Right renal cortex interstitium (tissue), 3 donors: ENCODE measurements around the gene BMP5. TPM values are rescaled to one million over a fixed set of nuclear protein-coding genes. Genes with fewer than 3 reads are reported as not detected.

ENCODE experiments used
- DNase-seq, 3 donors: peaks; one replicate each; pipeline ENCODE4 v3.0.0-alpha.2; 2013; ENCODE audit warnings: low read depth in 3 of 3, low spot score in 2 of 3
- polyA plus RNA-seq, 3 donors: library from polyadenylated mRNA; unstranded; fragments of 120-200 nt; gene quantifications; one replicate each; pipeline ENCODE4 v1.2.1, GENCODE V29; 2013; ENCODE audit not compliant: insufficient read length in 3 of 3

Gene BMP5
- polyA plus RNA-seq, 3 donors: 2.7 to 3.4 (median 2.9) TPM

- no peak for DNase-seq
Observed at GRCh38 chr6:55734256-55734655, 141.1 kb downstream of the BMP5 start.

- DNase-seq: no peak
Observed at GRCh38 chr6:55729665-55730064, 145.7 kb downstream of the BMP5 start.

DNA sequence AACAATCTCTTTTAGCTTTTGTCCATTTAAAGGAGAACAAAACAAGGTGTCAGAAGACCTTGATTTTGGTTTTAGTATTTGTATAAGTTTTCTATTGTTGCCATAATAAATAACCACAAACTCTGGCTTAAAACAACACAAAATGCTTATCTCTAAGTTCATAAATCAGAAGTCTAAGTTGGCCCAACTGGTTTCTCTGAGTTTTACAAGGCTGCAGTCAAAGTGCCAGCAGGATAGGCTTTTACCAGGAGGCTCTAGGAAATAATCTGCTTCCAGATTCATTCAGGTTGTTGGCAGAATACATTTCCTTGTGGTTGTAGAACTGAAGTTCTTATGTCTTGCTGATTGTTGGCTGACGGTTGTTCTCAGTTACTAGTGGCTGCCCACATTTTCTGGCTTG is 149.2 kb downstream of the BMP5 start:
- no peak for DNase-seq

GRCh38 chr6:55714831-55715230 is 160.6 kb downstream of the BMP5 start:
- no peak for DNase-seq

DNA sequence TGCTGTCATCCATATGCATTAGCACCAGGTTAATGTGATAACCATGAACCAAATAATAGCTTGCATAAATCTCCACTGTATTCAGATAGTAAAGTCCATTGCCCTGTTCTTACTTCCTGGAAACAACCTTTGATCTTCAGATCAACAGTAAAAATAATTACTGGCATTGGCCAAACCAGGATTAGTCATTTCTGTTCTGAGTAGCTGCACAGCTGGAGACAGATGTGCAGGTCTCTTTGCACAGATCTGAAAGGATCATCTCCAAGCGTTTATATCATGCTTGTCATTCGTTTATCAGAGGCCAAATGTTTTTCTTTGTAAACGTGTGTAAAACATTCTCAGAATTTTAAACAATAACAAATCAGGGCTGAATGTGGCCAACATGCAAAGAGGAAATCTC is 162.0 kb downstream of the BMP5 start:
- DNase-seq: peak in 1 of 3 donors; percentile 18

DNA sequence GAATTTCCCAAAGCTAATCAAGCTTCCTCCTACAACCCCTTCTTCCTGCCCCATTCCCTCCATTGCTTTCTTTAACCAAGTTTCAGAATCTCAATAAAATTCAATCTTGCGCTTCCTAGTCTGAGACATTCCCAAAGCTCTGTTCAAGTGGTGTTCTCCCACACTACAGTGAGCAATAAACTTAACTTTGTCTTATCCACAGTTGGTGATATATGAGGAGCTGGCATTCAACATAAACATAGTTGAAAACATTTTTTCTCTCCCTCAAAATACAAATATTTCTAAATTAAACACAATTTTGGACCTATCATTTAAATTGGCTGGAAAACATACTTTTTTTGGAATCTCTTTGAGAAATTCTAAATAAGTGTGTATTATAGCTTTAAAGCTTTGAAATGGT is 166.7 kb downstream of the BMP5 start:
- no peak for DNase-seq

DNA sequence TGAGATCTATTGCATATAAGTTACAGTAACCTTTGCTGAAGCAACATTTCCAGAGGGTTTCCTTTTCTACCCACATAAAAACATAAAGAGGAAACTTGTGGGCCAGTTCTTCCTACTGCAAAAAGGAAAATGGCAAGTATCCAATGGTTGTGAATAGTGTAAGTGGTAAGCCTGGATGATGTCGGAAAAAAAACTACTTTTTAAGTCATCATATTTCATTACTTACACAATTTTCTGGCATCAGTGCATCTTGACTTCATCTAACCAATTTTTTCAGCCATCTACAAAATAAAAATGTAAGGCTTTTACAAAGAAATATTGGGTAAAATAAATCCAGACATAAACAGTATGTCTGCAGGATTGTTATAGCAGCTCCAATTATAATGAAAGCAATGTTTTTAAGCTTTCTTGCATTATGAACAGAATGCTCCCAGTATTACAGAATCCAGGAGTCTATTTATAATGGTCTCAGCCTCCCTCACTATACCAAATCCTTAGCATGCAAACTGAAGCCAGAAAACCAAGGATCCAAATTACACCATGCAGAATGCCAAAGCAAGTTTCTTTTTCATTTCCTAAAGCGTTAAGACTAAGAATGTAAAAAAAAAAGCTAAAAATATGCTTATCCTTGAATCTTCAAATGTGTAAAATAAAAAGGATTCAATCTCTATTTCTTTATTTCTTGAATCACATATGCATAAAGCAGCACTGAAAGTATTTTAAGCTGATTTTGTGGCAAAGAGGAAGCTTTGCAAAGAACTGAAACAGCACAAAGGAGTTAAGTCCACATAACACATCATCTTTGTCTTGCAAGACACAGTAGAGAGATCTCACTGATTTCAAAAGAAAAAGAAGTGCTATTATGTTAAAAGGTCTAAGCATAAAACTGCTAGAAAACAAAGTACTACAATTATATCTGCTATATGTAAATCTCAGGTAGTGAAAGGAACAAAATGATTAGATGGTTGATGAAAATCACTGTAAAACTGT is 169.6 kb downstream of the BMP5 start:
- no peak for DNase-seq

- DNase-seq: no peak
Observed at GRCh38 chr6:55704421-55704820, 171.0 kb downstream of the BMP5 start.
